ENCODE results near the gene MZF1. TPM values are rescaled to one million over a fixed set of nuclear protein-coding genes. Genes with fewer than 3 reads are reported as not detected.

MZF1 gene
- total and polyA plus RNA-seq, 9 of the 15 experiments (the other 6 are each of a cell fraction or from before 2014, with no cell fraction given): 0.31 to 29.3 (median 11.5) TPM

DNA sequence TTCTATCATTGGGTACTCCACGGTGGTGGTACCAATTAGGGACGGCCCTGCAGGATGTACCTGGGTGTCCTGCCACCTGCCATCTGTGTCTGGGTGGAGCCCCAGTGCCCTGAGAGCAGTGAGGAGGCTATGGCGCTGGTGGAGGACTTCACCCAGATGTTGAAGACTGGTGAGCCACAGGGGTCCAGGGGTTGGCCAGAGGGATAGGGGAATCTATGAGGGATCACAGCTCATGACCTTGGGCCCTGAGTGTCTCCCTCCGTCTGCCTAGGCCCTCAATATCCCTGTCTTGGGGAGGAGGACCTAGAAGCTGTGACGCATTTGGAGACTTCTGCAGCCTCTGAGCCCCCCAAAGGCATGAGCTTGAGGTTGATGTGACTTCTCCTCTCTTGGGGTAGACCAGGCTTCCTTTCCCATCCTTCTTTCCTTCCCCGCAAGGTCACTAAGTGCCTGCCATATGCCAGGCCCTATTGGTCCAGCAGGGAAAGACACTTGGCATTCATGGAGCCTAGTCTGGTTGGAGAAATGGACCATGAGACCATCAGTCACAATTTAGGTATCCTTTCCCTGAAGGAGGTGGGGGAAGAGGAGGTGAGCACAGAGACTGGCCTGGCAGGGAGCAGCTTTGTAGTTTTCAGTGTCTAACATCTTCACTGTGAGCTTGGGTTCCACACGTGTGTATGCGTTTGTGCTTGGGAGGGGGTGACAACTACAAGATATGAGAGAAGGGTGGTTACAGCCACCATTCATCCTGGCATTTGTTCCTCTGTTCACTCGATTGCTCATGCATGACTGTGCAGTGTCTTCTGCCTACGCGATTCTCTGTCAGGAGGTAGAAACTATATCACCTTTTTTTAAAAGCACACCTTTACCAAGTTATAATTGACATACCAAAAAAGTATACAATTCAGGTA lies 5.1 kb upstream of the MZF1 start:
- peaks cover 2% of the 10 kb centered on the region; the same call in 1 of the 2 replicates for H3K9me3 ChIP-seq (replicated peaks; ENCODE audit: control insufficient read depth, insufficient read depth, low read depth, low read length)
- no peaks in the 10 kb centered on the region for H3K9me1 ChIP-seq (ENCODE audit: control insufficient read depth, insufficient read depth, low read length)
- H3K27me3 ChIP-seq (ENCODE audit: control insufficient read depth in 2 of 2, insufficient read depth in 2 of 2, low read length in 2 of 2): no peaks in the 10 kb centered on the region
- DNase-seq (ENCODE audit: extremely low read depth in 1 of 4, low spot score in 3 of 4): peak in 1 of 4 experiments; percentile 21
- no peak for TF ChIP-seq U2AF1 (optimal IDR thresholded peaks at IDR 0.05; ENCODE audit: low read depth, low read length)
- TF ChIP-seq POLR2AphosphoS5 (IDR thresholded peaks at IDR 0.05; ENCODE audit: control insufficient read depth, insufficient read depth, low read depth, low read length): no peak
- 0 out of 2 replicates have a peak, but pooled peaks have one; percentile 16 for TF ChIP-seq NFE2 (IDR thresholded peaks at IDR 0.05; ENCODE audit: low read depth)
- TF ChIP-seq MTF1 (CRISPR knock-in tag; IDR thresholded peaks at IDR 0.05; ENCODE audit: borderline replicate concordance): no peak
- TF ChIP-seq EGR1 (conservative IDR thresholded peaks at IDR 0.05): peak; percentile 20; the same call in 1 of the 2 replicates
- TF ChIP-seq, protein P1, sequence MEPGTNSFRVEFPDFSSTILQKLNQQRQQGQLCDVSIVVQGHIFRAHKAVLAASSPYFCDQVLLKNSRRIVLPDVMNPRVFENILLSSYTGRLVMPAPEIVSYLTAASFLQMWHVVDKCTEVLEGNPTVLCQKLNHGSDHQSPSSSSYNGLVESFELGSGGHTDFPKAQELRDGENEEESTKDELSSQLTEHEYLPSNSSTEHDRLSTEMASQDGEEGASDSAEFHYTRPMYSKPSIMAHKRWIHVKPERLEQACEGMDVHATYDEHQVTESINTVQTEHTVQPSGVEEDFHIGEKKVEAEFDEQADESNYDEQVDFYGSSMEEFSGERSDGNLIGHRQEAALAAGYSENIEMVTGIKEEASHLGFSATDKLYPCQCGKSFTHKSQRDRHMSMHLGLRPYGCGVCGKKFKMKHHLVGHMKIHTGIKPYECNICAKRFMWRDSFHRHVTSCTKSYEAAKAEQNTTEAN (CRISPR knock-in tag; IDR thresholded peaks at IDR 0.05): no peak
- in situ Hi-C loops (cut with MboI): no loop called here
- H3K9ac ChIP-seq (ENCODE audit: insufficient read depth in 1 of 2, low read depth in 2 of 2, low read length in 2 of 2): peak overlapping the region in 1 of 2 experiments; percentile 71; a peak in 1 of 4 replicates
- H3K27ac ChIP-seq (ENCODE audit: extremely low read depth, low read depth, low read length): peak overlapping the region; percentile 30; the same call in 2 of the 3 replicates
- H3K4me1 ChIP-seq (replicated peaks in 1 of 2; ENCODE audit: control insufficient read depth in 2 of 2, insufficient read depth in 2 of 2, low read length in 2 of 2): peaks cover 31 to 51% of the 10 kb centered on the region in 2 experiments
- no peak overlapping the region for H3K4me3 ChIP-seq
- POLR2A ChIA-PET: interaction anchor here (0.9 to 1.1 kb wide), 3 partner anchors 23 to 58 kb away, joined by 3 to 4 read pairs (median 3); partner anchors contain the start of genes CHMP2A, TRIM28 and ZBTB45
- FAIRE-seq: no peak
- no peak overlapping the region for H2AFZ ChIP-seq (ENCODE audit: low read depth, low read length)
- BruUV-seq (replicated peaks): no TSS peak
- WGBS (ENCODE audit: insufficient coverage, low coverage, missing lambda C conversion rate): 63% methylated on average over 11 of the region's 11 CpGs
- H3K79me2 ChIP-seq (ENCODE audit: control insufficient read depth, insufficient read depth, low read length): peaks cover 46% of the 10 kb centered on the region
- H3K36me3 ChIP-seq (ENCODE audit: control insufficient read depth, insufficient read depth, low read length): peaks cover 27% of the 10 kb centered on the region
- CTCF ChIA-PET (ENCODE audit: low intra/inter-chr PET ratio): interaction anchor here (1.6 kb wide), 1 partner anchor 55 kb away, joined by 4 read pairs; no protein-coding TSS in a partner anchor
- no peaks in the 10 kb centered on the region for H4K20me1 ChIP-seq (replicated peaks; ENCODE audit: control insufficient read depth, insufficient read depth, low read length)
- no peak for ATAC-seq
- intact Hi-C loops (cut with micrococcal nuclease): no loop called here
- H3K4me2 ChIP-seq (ENCODE audit: insufficient read depth, low read length): no peak overlapping the region

All from K562 (cell line).